SKM-1 (cell line): ENCODE results near the gene RFT1.

Source experiments
- DNase-seq: peaks from one replicate; lab custom pipeline; 2025; ENCODE audit not compliant: unreplicated experiment; lab: John Stamatoyannopoulos, UW

The RFT1 gene

GRCh38 chr3:53129344-53129743, 891 bp downstream of the RFT1 start:
- no peak for DNase-seq

- DNase-seq = no peak
Observed at GRCh38 chr3:53126601-53127000, 3.6 kb downstream of the RFT1 start.

- DNase-seq = no peak
Observed at GRCh38 chr3:53123953-53124352, 6.3 kb downstream of the RFT1 start.

- no peak for DNase-seq
Observed at GRCh38 chr3:53123510-53123909, 6.7 kb downstream of the RFT1 start.

GRCh38 chr3:53122933-53123305, 7.3 kb downstream of the RFT1 start:
- peak; percentile 76 for DNase-seq

GRCh38 chr3:53122255-53122932, 7.8 kb downstream of the RFT1 start:
- DNase-seq = no peak

GRCh38 chr3:53120336-53120735, 9.9 kb downstream of the RFT1 start:
- no peak for DNase-seq

- no peak for DNase-seq
Observed at GRCh38 chr3:53116956-53117355, 13.3 kb downstream of the RFT1 start.

GRCh38 chr3:53114412-53115074, 15.7 kb downstream of the RFT1 start:
- DNase-seq = no peak

- peak; percentile 89 for DNase-seq
Observed at GRCh38 chr3:53114011-53114400, 16.2 kb downstream of the RFT1 start.

- DNase-seq = no peak
Observed at GRCh38 chr3:53113293-53114010, 16.8 kb downstream of the RFT1 start.

GRCh38 chr3:53111822-53112221, 18.4 kb downstream of the RFT1 start:
- no peak for DNase-seq

GRCh38 chr3:53109891-53110771, 20.1 kb downstream of the RFT1 start:
- peak; percentile 75 for DNase-seq

- no peak for DNase-seq
Observed at GRCh38 chr3:53109190-53109589, 21.0 kb downstream of the RFT1 start.

GRCh38 chr3:53104762-53105161, 25.5 kb downstream of the RFT1 start:
- peak; percentile 77 for DNase-seq

GRCh38 chr3:53103397-53104296, 26.6 kb downstream of the RFT1 start:
- no peak for DNase-seq

- no peak for DNase-seq
Observed at GRCh38 chr3:53102601-53103147, 27.6 kb downstream of the RFT1 start.

GRCh38 chr3:53101956-53102355, 28.3 kb downstream of the RFT1 start:
- no peak for DNase-seq

GRCh38 chr3:53100818-53101466, 29.3 kb downstream of the RFT1 start:
- DNase-seq = no peak
